Melanocyte of skin (primary cell): ENCODE results near the gene RADX. TPM values are rescaled to one million over a fixed set of nuclear protein-coding genes. Genes with fewer than 3 reads are reported as not detected.

ENCODE experiments used
- small RNA-seq, 2 donors: library from RNA; depleted of rRNA; stranded (forward); fragments of <200 nt; gene quantifications; one replicate each; pipeline ENCODE3, GENCODE V24; 2012
- total RNA-seq, 2 donors: library from RNA; depleted of rRNA; stranded (reverse); fragments of >200 nt; gene quantifications; 2 replicates each; pipeline ENCODE4 v1.2.3, GENCODE V29; 2012

Gene RADX, protein sequence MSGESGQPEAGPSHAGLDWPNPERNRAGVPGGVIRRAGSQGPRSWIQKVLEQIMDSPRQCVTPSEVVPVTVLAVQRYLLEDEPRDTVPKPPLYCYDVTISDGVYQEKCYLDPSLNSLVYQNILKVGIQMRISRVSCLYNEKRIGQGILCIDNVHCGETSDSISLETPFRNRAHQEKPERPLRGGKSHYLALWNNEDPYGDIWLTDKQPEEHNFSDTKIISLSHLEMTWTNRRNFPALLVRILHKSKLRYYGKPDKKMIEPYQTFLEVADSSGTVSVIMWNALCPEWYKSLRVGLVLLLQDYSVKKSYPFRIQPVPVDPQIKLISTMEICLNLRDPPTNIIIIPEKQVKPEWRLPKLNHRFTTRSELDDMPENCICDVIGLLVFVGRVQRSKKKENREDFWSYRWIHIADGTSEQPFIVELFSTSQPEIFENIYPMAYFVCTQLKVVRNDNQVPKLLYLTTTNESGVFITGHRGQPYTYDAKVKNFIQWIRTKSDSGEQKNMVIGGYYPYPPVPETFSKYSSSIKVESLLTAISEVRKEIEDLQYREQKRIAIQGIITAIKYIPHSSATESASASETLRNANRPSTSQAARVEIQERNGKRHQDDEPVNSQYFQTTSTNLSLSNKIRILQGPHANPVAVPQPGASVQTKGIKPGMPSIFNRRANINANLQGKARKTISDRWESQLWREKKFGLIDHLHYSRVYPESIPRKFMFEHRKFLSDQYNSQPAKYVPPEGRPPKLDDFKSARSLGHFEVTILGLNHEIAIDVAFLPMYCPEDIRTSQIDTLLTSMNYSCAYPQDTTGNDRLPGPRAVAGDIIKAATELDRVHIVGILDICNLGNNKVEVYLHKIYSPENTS
- 10 to 100 TPM in 1 of 2 donors, 1 to 10 TPM in 1; 7.0 to 10.3 TPM for total RNA-seq

DNA sequence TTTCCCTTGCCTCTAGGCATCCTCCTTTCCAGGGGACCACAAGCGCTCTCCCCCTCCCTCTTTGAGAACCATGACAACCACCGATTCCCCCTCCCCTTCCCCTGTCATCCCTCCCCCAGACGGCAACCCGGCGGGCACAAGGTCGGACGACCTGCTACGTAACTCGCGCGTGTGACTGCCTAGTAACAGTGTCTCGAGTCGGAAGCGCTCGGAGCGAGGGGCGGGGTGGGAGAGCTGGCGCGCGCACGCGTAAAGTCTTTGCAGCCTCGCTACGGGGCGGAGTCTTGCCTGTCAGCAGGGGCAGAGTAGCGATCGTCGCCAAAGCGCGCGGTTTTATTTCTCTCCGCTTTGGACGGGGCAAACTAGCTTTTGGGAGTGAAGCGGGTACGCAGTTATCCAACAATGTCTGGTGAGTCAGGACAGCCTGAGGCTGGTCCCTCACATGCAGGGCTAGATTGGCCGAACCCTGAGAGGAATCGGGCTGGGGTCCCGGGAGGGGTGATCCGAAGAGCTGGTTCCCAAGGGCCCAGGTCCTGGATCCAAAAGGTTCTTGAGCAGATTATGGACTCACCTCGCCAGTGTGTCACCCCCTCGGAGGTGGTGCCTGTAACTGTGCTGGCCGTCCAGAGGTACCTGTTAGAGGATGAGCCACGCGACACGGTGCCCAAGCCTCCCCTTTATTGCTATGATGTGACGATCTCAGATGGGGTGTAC, at the start of gene RADX:
Gene RADX, plus strand, starts transcription at position 300 of the 714 bp plus-strand sequence. Its CDS starts 103 bp downstream, at position 403.

DNA sequence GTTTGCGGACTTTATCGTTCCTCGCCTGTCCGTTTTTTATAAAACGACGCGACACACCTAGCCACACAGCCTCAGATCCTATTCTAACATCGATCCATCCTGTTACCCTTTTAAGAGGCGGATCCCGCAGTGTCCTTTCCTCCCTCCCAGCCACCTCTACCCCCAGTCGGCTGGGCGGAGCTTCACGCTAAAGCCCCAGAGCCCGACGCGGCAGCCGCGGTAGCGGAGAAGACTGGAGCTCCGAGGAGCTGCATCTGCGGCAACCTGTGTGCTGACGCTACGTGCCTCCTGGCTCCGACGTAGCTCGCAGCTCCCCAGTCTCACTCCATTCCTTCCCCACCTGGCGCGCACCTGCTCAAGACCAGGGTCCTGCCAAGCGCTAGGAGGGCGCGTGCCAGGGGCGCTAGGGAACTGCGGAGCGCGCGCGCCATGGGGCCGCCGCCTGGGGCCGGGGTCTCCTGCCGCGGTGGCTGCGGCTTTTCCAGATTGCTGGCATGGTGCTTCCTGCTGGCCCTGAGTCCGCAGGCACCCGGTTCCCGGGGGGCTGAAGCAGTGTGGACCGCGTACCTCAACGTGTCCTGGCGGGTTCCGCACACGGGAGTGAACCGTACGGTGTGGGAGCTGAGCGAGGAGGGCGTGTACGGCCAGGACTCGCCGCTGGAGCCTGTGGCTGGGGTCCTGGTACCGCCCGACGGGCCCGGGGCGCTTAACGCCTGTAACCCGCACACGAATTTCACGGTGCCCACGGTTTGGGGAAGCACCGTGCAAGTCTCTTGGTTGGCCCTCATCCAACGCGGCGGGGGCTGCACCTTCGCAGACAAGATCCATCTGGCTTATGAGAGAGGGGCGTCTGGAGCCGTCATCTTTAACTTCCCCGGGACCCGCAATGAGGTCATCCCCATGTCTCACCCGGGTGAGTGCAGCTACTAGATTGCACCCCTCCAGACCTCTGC, 115.0 kb downstream of the RADX start, which contains the start of gene RNF128:
Gene RNF128, plus strand, starts transcription at position 217 of the 953 bp plus-strand sequence. Its CDS starts 213 bp downstream, at position 430.

Small RNA genes lying within 50 kb of the gene (small RNA-seq; reads per million reads assigned to genes)
- gene AL590808.1 (0 reads per million in 2 donors), gene MIR548AN (0 to 0.12 reads per million in 2 donors)

Other genes with a start within 250 kb of the RADX start
- 10 to 100 TPM in 1 of 2 donors, 1 to 10 TPM in 1; 3.7 to 23.1 TPM for gene RNF128, start 114.7 kb downstream of the RADX start, total RNA-seq
- 1 to 10 TPM; 3.0 to 4.8 TPM for gene TBC1D8B, start 190.7 kb downstream of the RADX start, total RNA-seq